EH (cell line): ENCODE data around the gene EDN2.

Experiments used
- DNase-seq: peaks from one replicate; pipeline ENCODE4 v3.0.0-alpha.2; 2015; ENCODE audit warnings: low read depth

The EDN2 gene

DNA sequence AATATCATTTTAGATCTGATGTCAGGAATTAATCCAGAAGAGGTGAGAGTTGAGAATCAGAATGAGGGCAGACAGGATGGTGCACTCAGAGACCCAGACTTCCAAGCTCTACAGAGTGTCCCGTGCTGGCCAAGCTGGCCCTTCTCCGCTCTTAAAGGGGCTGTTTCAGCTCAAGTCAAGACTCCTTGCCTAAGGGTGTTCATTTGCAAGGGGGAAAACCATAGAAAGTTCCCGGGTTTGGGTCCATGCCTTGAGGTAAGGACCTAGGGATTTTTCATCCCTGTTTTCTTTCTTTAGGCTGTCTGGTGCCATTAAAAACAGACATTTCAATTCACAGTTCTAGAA lies 47.5 kb downstream of the EDN2 start:
- no peak for DNase-seq

DNA sequence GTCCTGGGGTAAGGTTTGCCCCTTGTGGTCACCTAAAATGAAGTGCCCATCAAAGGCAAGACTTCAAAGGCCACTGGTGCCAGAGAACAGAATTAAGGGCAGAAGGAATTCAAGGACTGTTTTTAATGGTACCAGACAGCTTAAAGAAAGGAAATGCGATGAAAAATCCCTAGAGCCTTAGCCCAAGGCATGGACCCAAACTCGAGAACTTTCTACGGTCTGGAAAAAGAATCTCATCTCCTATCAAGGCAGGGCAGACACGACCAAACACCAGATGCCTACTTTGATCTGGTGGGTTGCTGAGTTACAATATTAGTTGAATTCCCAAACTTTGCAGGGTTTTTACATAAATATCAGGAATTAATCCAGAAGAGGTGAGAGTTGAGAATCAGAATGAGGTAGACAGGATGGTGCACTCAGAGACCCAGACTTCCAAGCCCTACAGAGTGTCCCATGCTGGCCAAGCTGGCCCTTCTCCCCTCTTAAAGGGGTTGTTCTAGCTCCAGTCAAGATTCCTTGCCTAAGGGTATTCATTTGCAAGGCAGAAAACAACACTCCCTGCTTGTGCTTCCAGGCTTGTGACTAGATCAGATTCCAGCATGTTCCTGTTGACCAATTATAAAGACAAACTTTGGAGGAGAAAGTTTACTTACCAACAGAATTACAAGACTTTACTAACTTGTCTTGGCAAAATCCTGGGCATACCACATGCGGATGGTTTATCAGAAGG lies 48.0 kb downstream of the EDN2 start:
- DNase-seq, result peak; percentile 44

DNA sequence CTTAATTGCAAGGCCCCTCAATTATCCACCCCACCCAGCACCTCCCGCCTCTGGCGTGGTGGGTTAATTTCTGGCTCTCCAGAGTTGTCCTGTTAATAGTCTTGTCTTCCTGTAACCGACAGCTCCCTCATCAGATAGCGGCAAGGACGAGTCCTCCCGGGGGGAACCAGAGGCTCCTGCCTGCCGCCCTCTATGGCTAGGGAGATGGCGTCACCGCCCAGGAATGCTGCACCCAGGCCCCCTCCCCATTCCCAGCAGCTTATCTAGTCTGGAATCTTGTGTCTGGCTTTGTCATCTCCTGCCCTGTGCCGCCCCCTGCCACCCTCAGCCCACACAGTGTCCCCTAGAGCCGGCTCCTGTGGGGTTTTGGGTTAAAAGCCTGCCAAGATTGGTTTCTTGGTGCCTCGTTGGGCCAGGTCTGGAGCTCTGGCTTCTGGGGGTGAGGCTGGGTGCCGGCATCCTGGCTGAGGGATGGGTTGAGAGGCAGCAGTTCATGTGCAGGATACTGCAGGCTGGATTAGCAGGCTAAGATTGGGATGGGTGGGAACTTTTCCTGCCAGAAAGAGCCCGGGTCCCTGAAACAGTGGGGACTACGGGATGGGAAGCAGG lies 48.8 kb downstream of the EDN2 start:
- DNase-seq, result peak; percentile 48

DNA sequence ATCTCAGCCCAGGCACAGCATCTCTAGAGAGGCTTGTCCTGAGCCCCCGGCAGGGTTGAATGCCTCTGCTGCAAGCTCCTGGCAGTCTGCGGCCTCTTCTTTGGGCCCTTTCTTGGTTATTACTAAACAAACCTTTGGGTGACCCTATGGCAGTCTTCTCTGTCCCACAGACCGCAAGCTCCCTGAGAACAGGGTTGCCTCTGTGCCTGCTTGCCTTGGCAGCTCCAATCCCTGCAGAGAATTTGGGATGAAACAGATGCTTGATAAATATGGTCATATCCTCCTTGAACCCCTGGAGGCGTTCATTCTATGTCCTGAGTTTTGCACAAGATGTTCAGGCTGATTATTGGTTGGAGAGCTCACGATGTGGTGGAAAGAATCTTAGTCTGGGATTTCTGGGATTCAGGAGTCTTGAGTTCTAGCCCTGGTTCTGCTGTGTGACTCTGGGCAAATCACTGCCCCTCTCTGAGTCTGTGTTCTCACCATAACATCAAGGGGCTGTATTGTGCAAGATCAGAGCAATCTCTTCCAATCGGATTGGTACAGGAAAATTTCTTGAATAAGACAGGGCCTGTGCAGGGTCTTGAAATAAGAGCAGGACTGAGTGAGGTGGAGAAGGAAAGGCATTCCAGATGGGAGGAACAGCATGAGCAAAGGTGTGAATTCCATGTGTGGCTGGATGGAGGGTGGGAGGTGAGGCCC lies 49.6 kb downstream of the EDN2 start:
- DNase-seq, result no peak

DNA sequence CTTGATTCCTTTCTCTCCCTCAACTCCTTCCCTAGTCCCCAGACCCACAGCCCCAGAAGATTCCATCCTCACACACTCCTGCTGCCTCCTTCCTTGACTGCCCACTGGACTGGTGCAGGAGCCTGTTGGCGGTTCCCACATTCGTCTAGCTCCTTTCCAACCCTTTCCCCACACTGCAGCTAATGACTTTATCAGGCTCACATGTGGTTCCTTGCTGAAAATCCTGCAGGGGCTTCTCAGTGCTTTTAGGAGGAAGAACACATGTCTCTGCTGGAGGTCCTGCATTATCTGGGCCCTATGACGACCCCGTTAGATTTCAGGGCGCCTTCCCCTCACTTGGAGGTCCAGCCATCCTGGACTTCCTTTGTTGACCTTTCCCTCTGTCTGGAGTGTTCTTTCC lies 50.2 kb downstream of the EDN2 start:
- DNase-seq, result no peak

DNA sequence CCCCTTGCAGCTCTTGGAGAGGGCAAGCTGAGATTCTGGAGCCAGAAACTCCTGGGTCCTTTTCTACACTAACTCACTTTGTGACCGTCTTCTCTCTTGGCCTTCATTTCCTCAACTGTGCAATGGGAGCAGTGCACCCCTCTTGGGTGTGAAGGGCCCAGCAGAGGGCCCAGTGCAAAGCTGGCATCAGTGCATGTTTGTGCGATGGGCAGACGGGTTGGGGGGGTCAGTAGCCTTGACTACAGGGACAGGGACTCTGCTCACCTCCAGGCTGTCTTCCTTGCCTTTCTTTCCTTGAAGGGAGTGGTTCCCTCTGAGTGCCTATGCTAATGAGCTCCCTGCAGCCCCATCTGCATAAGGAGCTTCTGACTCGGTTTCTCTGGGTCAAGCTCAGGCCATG lies 51.0 kb downstream of the EDN2 start:
- DNase-seq, result no peak

DNA sequence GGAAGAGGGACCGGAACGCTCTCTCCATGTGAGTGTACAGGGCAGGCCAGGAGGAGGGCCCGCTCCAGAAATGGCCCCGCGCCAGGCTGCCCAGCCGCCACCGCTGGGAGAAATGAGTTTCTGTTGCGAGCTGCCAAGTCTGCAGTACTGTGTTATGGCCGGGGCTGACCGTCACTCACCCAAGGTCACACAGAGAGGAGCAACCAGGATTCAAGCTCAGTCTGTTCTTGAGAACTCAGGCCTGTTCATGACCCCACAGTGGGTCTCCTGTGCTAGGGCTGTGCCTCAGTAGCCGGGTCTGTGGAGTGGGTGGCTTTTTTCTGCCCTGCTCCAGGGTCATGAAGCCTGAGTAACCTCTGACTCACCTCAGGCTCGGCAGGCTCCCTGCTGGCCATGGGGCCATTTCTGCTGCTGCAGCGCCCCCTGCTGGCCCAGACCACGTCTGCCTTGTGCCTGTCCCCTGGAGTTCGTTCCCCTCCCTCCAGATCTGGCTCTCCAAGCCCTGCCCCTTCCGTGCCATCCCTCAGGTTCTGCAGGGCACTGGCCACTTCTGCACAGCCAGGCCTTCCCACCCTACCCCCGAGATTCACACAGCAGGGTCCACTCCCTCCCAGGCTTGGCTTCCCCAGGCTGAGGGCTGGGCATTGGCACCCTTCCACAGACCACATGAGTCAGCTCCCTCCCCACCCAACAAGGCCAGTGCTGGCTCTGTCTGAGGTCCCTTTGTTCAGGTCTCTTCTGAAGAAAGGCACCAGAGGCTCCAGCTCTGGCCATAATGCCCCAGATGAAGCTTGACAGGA lies 51.8 kb downstream of the EDN2 start:
- DNase-seq, result peak; percentile 89

DNA sequence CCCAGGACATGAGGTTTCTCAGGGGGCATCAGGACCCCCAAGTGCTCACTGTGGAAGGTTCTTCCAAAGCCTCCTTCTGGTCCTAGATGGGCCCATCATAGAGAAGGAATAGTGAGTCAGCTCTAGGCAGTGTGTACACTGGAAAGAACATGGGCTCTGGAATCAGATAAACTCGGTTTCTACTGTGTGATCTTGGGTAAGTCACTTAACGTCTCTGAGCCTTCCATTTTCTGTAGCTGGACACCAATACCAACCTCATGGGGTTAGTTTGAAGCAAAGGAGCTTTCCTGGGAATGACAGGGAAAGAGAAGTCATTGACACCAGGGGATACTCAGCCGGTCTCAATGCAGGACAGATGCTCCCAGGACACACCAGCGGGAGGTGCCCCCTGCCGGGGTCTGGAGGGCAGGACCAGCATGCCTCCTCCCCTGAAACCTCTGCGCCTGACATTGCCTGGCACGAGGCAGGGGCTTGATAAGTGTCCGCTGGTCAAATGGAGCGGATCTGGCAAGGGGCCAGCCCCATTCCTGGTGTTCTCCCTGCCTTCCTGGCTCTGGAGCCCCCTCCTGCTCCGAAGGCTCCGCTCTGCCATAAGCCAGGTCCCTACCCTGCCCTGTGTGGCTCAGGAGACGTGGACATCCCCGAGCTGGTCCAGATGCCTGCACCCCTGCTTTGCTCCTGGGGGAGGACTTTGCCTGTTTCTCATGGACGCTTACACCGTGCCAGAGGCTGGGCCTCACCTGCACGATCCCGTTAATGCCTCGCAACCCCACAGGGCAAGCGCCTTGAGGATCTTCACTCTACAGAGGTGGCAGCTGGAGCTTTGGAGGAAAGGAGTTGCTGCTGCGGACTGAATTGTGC lies 52.8 kb downstream of the EDN2 start:
- DNase-seq, result no peak

DNA sequence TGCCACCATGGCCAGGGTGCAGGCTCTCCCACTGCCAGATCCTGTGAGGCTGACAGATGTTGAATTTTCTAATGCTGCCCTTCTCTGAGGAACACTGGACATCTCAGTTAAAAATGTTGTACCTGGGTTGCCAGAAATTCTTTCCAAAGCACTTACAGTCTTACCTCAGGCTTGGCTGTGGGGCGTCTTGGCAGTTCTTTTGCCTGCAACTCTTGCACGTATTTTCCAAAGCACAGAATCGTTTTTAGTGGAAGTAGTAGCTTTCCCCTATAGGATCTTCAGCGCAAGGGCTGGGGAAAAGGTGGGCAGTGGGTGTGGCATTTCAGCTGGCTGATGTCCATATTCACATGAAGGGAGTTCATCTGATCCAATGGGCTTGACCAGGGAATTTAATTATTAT lies 53.9 kb downstream of the EDN2 start:
- no peak for DNase-seq

DNA sequence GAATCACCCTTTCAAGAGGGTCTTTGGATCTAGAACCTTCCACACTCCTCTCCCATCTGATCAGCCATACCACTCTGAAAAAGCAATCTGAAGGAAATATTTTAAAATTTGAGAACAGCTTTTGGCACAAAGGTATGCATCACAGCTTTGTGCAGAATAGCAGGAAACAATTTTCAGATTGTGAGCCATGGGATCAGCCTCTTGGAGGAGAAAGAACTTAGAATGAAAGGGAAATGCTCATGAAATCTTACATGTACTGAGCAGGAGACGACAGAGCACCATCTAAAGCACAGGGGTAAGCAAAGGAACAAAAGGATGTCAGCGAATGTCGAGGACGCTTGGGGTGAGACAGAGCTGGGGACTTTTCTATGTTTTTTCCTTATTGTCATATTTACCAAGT lies 54.4 kb downstream of the EDN2 start:
- no peak for DNase-seq

DNA sequence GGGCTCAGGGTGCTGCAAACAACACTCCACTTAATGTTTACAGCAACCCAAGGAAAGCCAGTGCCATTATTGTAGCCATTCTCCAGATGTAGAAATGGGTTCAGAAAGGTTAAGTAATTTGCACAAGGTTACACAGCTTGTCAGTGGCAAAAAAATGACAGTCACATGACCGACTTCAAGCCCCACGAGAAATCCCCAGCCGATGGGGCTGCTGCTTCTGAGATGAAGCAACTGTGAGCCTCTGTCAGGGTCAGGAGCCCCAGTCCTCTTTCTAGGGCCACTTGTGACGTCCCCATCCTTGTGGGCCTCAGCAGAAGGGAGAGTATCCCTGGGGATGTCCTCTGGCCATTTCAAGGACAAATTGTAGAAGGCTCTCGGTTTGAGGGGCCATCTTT lies 54.8 kb downstream of the EDN2 start:
- DNase-seq, result no peak
